GM21576 (cell line): ENCODE data around the gene MAP3K14.
A peak's percentile ranks its signal among the peaks of the same experiment; 100 is the strongest.

Source experiments
- ATAC-seq: cut with Tn5 transposase; IDR thresholded peaks from one replicate; pipeline ENCODE4 v1.9.1; 2021; ENCODE audit warnings: mild to moderate bottlenecking, moderate library complexity; ENCODE audit not compliant: unreplicated experiment

MAP3K14 gene

DNA sequence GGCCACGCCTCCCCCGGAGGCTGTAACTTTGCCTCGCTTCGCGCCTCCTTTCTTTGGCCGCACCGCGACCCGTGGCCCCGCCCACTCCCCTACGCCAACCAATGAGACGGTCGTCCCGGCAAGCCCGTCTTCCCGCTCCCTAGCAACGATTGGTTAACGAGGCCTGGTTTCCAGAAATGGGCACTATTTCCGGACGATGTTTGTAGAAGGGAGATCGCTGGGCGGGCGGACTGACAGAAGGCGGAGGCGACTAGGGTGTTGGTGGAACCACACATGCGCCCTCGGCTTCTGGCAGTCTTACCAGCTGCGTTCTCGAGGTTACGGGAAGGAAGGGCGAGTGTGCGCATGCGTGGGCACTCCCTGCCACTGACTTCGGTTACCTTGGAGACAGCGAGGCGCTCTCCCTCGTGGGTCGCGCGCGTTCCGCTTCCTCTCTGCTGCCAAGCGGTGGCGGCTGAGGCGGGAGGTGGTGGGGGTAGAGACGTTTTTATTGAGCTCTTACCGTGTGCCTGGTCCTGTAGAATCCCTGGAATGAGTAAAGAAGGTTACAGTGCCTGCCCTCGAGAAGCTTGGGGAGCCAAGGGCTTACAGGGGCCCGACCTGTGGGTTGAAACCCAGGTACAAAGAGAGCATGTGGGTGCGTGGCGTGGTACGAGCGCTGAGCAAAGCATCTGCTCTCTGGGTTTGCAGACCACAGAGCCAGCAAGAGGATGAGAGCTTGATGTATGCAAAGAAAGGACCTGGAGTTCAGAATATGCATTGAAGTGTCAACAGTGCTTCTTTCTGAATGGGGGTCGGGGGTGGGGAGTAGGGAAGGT is 500 bp upstream of the MAP3K14 start:
- ATAC-seq = peak; percentile 56

DNA sequence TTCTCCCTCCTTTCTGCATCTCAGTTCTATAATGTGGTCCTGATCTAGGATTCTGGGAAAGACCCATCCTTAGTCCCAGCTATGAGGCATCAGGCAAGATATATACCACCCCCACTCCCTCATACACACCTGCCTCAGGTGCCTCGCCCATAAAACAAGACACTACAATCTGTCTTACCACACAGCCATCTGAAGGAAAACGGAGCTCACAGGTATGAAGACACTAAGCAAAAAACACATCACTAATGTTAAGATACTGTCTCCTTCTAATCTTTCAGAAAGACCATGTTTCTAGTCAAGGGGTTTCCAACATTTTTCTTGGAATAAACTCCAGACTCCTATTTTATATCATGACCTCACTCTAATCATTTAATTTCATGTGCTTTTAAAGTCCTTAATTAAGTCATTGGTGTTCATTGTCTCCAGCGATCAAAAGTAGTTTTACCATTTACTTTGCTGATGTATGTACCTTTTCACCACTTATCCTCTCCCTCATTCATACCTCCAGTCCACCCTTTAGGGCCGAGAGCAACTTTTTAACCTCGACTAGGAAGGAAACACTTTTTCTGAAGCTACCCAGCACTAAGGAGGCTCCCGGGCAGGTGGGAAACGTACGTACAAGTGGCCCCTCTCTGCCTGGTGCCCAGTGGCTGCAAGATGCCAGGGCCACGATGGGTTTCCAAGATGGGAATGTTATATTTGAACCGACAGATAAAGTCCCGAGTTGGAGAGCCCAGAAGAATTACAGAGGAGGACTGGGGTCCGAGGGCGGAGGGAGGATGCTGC is 979 bp downstream of the MAP3K14 start:
- no peak for ATAC-seq

- no peak for ATAC-seq
Measured at GRCh38 chr17:45314741-45315647, 1.8 kb downstream of the MAP3K14 start.

DNA sequence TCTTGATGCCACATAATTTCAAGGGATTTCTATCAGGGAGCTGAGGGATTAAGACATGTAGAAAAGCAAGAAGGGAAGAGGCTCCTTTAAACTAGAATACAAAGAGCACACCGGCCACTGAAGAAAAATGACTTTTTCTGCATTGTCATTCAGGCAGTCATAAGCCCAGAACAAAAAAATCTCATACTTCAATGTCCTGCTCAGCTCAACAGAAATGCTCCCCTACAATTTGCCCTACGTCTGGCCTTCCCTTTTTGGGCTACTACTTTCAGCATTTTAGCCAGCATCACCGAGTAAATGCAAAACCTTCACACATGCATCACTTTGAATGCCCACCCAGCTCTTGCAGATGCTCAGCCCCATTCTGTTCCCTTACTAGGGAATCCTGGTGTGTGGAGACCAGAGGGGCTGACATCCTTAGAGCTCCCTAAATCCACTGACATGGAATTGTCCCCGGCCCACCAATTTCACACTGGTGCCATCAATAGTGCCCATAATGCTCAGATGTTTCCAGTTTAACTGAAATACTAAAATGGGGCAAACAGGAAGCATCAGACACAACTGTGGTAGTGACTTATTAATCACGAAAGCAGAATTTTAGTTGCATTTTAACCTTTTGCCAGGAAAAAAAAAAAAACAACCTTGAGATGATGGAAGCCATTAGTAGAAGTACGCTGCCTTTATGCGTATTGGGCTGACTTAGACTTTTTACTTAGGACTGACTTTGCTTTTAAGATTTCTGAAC is 2.7 kb downstream of the MAP3K14 start:
- ATAC-seq = no peak

DNA sequence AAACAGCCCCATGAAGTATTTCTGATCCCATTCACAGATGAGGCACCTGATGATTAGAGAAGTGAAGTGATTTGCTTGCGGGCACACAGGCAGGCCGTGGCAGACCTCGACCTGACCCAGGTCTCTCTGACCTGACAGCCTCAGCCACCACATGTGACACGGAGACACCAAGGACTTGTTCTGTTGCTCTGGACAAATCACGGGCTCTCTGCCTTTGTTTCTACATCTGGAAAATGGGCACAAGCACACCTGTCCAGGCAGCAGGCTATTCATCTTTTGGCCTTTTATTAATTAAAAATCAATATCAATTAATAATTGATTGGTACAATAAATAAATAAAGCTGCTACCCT is 3.4 kb downstream of the MAP3K14 start:
- no peak for ATAC-seq

DNA sequence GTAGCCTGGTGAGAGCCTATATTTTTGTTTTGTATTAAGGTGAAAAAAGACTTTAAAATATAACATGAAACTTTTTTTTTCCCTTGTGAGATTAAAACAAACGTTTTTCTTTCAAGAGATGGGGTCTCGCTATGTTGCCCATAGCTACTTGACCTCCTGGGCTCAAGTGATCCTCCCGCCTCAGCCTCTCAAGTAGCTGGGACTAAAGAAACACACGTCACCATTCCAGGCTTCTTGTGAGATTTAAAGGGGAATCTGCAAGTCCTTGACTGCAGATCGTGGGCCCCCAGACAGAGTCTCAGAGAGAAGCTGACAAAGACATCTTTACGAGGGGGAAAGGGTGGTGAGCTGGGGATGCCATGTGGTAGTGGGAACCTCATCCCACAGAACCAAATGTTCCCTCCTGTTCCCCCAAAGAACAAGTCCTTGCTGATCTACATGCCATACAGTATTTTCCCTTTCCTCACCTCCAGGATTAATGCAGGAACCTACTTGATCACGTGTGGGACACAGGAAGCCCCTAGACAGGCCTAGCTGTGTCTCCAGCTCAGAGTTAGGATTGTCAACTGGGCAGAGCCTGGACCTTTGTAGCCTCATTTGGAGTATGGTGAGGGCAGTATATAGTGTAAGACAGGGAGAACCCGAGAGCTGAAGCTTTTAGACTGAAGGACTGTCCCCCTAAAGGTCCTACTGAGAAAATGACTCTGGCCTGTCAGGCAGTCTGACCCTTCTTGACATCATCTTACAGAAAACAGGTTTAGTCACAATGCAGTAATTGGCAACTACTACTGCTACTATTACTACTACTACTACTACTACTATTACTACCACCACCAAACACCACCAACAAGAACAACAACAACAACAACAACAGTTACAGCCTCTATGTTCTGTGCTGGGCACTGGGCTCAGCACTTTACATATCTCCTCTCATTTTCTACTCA is 4.1 kb downstream of the MAP3K14 start:
- ATAC-seq = no peak

- peak; percentile 20 for ATAC-seq
Measured at GRCh38 chr17:45311760-45312476, 4.9 kb downstream of the MAP3K14 start.

- no peak for ATAC-seq
Measured at GRCh38 chr17:45311401-45311759, 5.4 kb downstream of the MAP3K14 start.

DNA sequence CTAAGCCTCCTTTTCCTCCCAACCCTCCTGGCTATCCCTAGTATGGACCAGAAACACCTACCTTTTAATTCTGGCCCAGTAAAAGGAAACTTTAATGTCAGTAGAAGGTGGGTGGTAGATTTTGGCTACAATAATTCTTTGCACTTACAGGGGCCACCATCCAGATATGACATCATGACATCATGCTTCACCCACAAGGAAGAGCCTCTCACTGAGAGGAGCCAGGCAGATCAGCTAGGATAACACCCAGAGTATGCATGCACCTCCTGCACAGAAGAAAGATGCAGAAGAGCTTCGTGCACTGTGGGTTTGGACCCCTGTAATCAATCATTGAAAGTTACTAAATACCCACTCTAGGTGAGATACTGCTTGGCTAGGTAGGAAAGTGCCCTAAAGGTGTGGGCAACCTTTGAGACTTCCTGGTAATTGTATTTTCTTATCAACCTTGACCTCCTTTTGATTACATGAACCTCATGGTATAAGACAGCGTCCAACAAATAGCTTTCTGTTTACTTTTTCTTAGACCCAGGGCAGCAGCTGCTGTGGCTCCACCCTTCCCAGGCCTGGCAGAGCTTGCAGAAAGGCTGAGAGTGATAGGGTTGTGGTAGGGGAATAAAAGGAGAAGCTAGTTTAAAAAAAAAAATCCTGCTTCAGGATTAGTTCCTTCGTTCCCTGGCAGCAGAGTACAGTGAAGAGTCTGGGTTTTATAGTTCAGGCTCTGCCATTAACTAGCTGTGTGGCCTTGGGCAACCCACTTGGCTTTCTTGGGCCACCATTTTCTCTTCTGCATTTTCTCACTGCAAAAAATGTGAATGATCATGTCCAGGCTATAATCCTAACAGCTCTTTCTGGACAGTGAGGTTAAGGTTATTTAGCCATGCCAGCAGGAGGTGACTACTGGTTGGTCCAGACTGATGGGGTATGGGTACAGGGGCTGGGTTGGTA is 6.2 kb downstream of the MAP3K14 start:
- ATAC-seq = no peak

GRCh38 chr17:45309400-45309799 is 7.4 kb downstream of the MAP3K14 start:
- no peak for ATAC-seq

DNA sequence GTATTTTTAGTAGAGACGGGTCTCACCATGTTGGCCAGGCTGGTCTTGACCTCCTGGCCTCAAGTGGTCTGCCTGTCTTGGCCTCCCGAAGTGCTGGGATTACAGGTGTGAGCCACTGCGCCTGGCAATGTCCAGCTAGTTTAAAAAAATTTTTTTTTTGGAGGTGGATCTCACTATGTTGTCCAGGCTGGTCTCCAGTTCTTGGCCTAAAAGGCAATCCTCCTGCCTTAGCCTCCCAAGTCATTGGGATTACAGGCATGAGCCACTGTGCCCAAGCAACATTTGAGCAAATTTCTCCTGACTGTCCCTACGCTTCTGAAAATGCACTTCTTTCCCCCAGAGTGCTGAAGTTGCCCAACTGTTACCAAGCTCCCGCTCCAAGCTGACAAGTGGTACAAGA is 8.0 kb downstream of the MAP3K14 start:
- no peak for ATAC-seq

DNA sequence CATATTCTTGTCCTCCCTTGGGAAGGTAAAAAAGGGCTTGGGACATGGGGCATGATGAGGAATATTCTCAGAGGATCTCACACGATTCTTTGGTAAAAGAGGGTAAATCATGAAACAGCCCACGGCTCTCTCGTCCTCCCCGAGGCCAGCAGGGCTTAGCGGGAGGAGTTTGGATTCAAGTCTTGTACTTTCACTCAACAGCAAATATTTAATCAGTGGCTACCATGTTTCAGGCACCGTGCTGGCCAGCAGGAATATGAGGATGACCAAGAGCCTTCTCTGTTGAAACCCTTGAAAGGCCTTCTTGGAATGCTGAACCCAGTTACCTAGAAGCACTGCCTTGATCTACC is 8.8 kb downstream of the MAP3K14 start:
- no peak for ATAC-seq

DNA sequence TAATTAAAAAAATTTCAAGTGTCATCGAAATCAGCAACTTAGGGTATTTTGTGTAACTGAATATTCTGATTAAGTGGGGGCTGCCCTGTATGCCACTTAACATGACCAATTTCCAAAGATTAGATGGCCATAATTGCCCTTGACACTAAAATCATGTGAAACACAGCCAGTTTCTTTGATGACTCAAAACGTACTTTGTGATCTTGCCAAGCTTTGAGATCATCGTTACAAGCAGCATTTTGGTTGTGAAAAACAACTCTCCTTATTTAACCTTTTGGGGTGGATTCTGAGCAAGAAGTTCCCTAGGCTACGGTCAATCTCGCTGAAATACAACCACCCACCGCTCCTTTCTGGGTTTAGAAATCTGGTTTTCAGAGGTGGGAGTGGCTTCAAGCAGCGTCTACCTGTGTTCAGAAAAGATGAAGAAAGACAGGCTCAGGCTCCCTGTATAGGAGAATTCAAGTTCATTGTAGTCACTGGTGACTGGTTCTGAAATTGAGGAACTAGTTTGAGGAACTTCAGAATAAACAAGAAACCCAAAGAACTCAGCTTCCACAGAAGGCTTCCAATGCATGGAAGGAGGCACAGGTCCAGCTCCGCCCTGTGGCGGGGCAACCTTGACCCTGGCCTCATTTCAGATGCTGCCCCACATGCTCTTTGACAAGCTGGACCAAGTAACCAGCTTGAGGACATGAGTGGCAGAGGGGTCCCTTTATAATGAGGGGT is 9.4 kb downstream of the MAP3K14 start:
- ATAC-seq = peak; percentile 37

DNA sequence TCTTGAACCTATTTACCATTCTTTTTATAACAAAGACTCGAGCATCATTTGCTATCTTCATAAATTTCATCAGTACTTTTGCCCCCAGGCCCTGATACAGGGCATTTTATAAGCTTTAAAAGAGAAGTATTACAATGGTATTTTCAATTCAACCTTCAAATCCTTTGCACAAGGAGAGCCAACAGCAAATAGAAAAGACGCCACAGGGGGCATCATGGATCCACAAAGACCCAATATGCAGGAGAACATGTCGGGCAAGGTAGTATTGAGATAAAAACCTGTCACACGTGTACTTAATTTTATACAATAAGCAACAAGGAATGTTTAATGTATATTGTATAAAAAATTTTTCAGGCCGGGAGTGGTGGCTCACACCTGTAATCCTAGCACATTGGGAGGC is 10.2 kb downstream of the MAP3K14 start:
- ATAC-seq = no peak

DNA sequence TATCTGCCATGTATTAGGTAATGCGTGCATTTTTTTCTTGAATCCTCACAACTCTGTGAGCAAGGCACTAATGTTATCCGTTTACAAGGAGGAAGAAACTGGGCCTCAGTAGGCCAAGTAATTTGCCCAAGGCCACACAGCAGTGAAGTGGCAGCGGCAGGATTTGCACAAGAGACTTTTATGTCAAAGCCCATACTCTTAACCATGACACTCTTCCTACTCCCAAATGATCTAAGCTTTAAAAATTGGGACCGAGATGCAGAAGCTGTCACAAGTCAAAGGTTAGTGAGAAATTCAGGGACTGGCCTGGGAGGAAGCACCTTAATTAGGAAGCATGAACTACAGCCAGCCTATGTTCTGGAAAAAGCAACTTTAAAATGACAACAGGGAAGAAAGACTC is 10.7 kb downstream of the MAP3K14 start:
- ATAC-seq = no peak

GRCh38 chr17:45305530-45306087 is 11.2 kb downstream of the MAP3K14 start:
- ATAC-seq = no peak

DNA sequence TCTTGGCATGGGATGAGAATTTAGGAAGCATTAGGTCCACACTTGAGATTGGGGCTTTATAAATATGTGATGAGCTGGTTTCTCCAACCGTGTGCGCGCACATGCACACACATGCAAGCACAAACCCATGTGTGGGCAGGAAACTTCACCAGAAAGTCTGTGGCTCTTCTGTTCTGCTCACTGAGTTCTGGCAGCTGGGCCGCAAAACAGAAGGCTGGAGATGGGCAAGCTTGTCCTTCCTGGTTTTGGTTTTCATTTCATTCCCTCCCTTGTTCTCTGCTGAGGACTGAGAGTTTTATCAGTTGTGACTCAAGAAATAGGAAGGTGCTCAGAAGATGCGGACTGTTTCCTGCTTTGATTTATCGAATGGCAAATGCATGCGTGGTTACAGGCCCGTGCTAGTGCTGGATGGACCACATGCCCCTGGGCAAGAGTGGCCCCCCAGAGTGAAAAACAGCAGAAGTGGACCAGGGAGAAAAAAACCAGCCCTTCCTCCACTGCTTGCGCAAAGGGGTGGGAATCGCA is 14.1 kb downstream of the MAP3K14 start:
- ATAC-seq = peak; percentile 40
